Measurements from ENCODE around the gene GLP1R. TPM values are rescaled to one million over a fixed set of nuclear protein-coding genes. Genes with fewer than 3 reads are reported as not detected.
A peak's percentile ranks its signal among the peaks of the same experiment; 100 is the strongest.

Gene GLP1R
- total RNA-seq, 3 donors from 2014 or later, result 0.09 to 0.14 TPM; not detected in 1

DNA sequence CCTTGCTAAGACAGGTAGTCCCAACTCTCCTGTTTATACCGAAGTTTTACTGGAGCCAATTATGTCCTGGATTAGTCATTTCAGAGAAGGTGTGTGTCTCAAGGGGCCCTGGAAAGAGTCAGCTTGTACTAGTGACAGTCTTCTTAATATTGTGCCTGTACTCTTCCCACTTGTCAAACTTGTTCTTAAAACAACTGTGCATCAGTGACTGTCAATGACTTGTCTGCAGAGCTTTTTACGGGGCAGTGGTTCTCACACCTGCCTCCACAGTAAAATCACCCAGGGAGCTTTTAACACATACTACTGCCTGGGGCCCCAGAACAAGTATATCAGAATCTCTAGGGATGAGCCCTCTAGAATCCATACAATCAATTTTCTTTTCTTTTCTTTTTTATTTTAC, 28.4 kb upstream of the GLP1R start:
- DNase-seq (no peak), ATAC-seq (no peak)
- intact Hi-C loops (cut with DNase I, micrococcal nuclease), result no loop called here
- Histone ChIP-seq H3K36me3 (ENCODE audit: low read depth) (no peaks in the 10 kb centered on the region), H3K9me3 (no peaks in the 10 kb centered on the region), H3K4me3 (no peak overlapping the region), H3K4me1 (ENCODE audit: low read depth) (no peaks in the 10 kb centered on the region)
- TF ChIP-seq, protein P1, sequence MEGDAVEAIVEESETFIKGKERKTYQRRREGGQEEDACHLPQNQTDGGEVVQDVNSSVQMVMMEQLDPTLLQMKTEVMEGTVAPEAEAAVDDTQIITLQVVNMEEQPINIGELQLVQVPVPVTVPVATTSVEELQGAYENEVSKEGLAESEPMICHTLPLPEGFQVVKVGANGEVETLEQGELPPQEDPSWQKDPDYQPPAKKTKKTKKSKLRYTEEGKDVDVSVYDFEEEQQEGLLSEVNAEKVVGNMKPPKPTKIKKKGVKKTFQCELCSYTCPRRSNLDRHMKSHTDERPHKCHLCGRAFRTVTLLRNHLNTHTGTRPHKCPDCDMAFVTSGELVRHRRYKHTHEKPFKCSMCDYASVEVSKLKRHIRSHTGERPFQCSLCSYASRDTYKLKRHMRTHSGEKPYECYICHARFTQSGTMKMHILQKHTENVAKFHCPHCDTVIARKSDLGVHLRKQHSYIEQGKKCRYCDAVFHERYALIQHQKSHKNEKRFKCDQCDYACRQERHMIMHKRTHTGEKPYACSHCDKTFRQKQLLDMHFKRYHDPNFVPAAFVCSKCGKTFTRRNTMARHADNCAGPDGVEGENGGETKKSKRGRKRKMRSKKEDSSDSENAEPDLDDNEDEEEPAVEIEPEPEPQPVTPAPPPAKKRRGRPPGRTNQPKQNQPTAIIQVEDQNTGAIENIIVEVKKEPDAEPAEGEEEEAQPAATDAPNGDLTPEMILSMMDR (IDR thresholded peaks at IDR 0.05), result no peak

DNA sequence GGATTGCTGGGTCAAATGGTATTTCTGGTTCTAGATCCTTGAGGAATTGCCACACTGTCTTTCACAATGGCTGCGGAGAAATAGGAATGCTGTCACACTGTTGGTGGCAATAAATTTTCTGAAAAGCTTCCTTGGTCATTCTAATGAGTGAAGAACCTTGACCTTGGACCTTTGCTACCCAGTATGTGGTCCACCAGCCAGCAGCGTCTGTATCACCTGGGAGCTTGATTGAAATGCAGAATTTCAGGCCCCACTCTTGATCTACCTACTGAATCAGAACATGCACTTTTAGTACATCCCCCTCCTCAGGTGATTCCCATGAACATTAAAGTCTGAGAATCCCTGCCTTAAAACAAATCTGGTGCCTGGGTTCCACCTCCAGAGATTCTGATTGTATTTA, 27.5 kb upstream of the GLP1R start:
- Histone ChIP-seq H3K36me3 (ENCODE audit: low read depth) (no peaks in the 10 kb centered on the region), H3K9me3 (no peaks in the 10 kb centered on the region), H3K4me3 (no peak overlapping the region), H3K4me1 (ENCODE audit: low read depth) (no peaks in the 10 kb centered on the region)
- no peak for ATAC-seq
- no peak for DNase-seq
- TF ChIP-seq, protein P1 (IDR thresholded peaks at IDR 0.05), result no peak
- intact Hi-C loops (cut with DNase I, micrococcal nuclease), result no loop called here

DNA sequence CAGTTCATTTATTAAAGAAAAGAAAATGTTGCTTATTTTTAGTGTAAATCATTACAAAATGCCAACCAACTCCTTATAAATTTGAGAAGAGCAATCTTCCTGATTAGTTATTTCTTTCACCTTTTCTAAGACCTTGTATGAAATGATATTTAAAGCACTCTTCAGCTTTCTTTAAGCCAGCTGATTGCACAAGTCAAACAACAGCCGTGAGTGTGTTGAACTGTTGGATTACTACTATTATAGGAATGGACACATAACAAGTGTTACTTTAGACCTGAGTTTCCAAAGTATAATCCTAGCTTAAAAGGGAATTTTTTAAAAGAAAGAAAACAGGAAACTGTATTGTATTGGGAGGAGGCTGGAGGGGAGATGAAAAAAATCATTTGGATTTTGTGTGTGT, 26.8 kb upstream of the GLP1R start:
- Histone ChIP-seq H3K9me3 (no peaks in the 10 kb centered on the region), H3K4me1 (ENCODE audit: low read depth) (no peaks in the 10 kb centered on the region), H3K4me3 (no peak overlapping the region), H3K36me3 (ENCODE audit: low read depth) (no peaks in the 10 kb centered on the region)
- ATAC-seq (no peak), DNase-seq (no peak)
- intact Hi-C loops (cut with DNase I, micrococcal nuclease), result no loop called here
- TF ChIP-seq, protein P1 (IDR thresholded peaks at IDR 0.05), result no peak

DNA sequence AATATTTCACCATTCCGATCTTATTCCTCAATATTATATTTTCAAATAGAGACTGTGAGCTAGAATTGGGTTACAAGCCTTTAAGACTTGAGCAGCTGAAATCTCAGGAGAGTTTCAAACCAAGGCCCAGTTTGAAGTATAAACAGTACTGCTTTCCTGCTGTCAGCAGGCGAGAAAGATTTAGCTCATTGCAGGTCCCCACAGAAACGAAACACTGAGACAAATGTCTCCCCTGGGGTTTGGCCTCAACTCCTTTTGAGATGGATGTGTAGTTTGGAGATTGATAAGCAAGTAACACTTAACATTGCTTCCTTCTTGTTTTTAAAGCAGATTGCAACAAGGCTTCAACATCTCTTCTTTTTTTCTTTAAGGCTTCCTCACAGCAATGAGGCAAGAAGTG, 22.4 kb upstream of the GLP1R start:
- ATAC-seq, result no peak
- TF ChIP-seq, protein P1 (IDR thresholded peaks at IDR 0.05), result no peak
- intact Hi-C loops (cut with DNase I, micrococcal nuclease), result no loop called here
- Histone ChIP-seq H3K4me1 (ENCODE audit: low read depth) (no peaks in the 10 kb centered on the region), H3K4me3 (no peak overlapping the region), H3K36me3 (ENCODE audit: low read depth) (no peaks in the 10 kb centered on the region), H3K9me3 (no peaks in the 10 kb centered on the region)
- DNase-seq, result no peak

DNA sequence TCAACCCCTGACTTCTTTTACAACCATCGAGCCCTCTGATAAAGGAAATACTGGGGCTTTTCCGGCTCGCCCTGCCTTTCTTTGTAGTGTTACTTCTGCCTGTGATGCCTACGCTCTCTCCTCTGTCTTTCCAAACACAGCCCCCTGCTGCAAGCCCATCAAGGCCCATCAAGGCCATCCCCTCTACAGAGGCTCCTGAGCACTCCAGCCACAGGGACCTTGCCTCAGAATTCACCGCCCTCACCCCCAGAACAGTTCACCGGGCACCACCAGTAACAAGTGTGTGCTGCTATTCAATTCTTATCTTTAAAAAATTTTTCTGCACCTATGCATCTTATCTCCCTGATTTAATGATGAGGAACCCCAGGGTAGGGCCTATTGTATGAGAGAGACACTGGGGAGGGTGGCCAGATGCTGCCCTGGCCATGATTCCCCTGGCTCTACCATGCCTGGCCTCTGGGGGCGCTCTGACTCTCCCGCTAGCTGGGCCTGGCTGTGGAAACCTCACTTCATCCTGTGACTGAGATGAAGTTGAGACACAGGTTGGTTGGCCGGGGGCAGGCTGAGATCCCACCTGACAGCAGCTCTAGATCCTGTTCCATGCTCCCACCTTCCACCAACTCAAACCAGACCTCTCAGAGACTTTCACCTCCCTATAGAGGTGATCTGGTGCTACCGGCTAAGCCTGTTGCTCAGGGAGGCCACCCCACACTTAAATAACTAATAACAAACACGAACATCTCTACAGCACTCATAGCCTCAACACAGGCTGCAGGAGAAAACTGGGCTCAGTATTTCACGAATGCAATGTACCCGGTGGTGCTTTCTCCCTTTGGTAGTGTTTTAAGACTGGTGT, 19.2 kb upstream of the GLP1R start:
- Histone ChIP-seq H3K4me1 (ENCODE audit: low read depth) (no peaks in the 10 kb centered on the region), H3K36me3 (ENCODE audit: low read depth) (no peaks in the 10 kb centered on the region), H3K9me3 (no peaks in the 10 kb centered on the region), H3K4me3 (no peak overlapping the region)
- ATAC-seq, result peak; percentile 69
- intact Hi-C loops (cut with DNase I, micrococcal nuclease), result no loop called here
- peak in 2 of 3 donors; percentile 62 to 67 for DNase-seq
- TF ChIP-seq, protein P1 (IDR thresholded peaks at IDR 0.05), result peak; percentile 47
